Thoracic aorta (tissue), 2 donors: ENCODE results near the gene ZNF22. TPM values are rescaled to one million over a fixed set of nuclear protein-coding genes. Genes with fewer than 3 reads are reported as not detected.
A peak's percentile ranks its signal among the peaks of the same experiment; 100 is the strongest.

Experiments used
- ATAC-seq: fragments of 150-250 bp; one replicate; pipeline ENCODE4 v1.8.0; 2017; ENCODE audit warnings: low read depth; ENCODE audit not compliant: insufficient number of reproducible peaks, low FRiP score
- DNase-seq: peaks from one replicate; pipeline ENCODE4 v3.0.0-alpha.2; 2020; ENCODE audit warnings: low spot score
- H3K27ac ChIP-seq, 2 donors: fragments of 200-600 bp; sonication (generic); 1 replicate in 1 of 2; 2 replicates in 1 of 2; pipeline ENCODE4 v1.5.1; 2016; ENCODE audit warnings: mild to moderate bottlenecking in 2 of 2, moderate library complexity in 2 of 2
- H3K27me3 ChIP-seq: fragments of 200-600 bp; sonication (generic); replicated peaks from 2 replicates; pipeline ENCODE4 v1.6.0; 2016; ENCODE audit warnings: mild to moderate bottlenecking; ENCODE audit not compliant: insufficient read depth
- H3K36me3 ChIP-seq: fragments of 200-600 bp; sonication (generic); one replicate; pipeline ENCODE4 v1.5.1; 2016
- H3K4me1 ChIP-seq, 2 donors: fragments of 200-600 bp; sonication (generic); 1 replicate in 1 of 2; 2 replicates in 1 of 2; pipeline versions ENCODE4 v1.5.1 to v1.6.0; 2016; ENCODE audit warnings: low read depth in 2 of 2, mild to moderate bottlenecking in 1 of 2; ENCODE audit not compliant: control insufficient read depth in 1 of 2
- H3K4me3 ChIP-seq: fragments of 200-600 bp; sonication (generic); 2 replicates; pipeline ENCODE4 v1.5.1; 2016; ENCODE audit warnings: mild to moderate bottlenecking
- H3K9me3 ChIP-seq: fragments of 200-600 bp; sonication (generic); 2 replicates; pipeline ENCODE4 v1.5.1; 2016
- CTCF ChIP-seq: fragments of 200-600 bp; sonication (generic); IDR thresholded peaks from one replicate; pipeline ENCODE4 v1.5.1; 2019; ENCODE audit warnings: antibody characterized with exemption
- total RNA-seq, 2 donors: library from RNA; depleted of rRNA; stranded (reverse); fragments of >200 nt; gene quantifications; one replicate each; pipeline versions ENCODE4 v1.1.0 to v1.2.3, GENCODE V29; 2016

ZNF22 gene
- total RNA-seq, 2 donors from 2014 or later = 16.6 to 20.7 TPM

- no peak for DNase-seq
- peaks cover 55 to 84% of the 10 kb centered on the region in 2 donors for H3K4me1 ChIP-seq
- ATAC-seq = peak; percentile 80
- no peaks in the 10 kb centered on the region for H3K27me3 ChIP-seq
- TF ChIP-seq CTCF = no peak
- peak overlapping the region; percentile 87 to 92 for H3K27ac ChIP-seq
- no peaks in the 10 kb centered on the region for H3K36me3 ChIP-seq
- peak overlapping the region; percentile 41 for H3K4me3 ChIP-seq
- no peaks in the 10 kb centered on the region for H3K9me3 ChIP-seq
Observed at GRCh38 chr10:44995914-44996669, 4.6 kb upstream of the ZNF22 start.

GRCh38 chr10:44997105-44997748 lies 3.5 kb upstream of the ZNF22 start:
- no peaks in the 10 kb centered on the region for H3K9me3 ChIP-seq
- peak overlapping the region; percentile 87 to 92 for H3K27ac ChIP-seq
- H3K36me3 ChIP-seq = no peaks in the 10 kb centered on the region
- no peaks in the 10 kb centered on the region for H3K27me3 ChIP-seq
- TF ChIP-seq CTCF = no peak
- H3K4me3 ChIP-seq = peak overlapping the region; percentile 41
- DNase-seq = no peak
- ATAC-seq = no peak
- H3K4me1 ChIP-seq = peaks cover 55 to 78% of the 10 kb centered on the region in 2 donors

GRCh38 chr10:44998146-44998631 lies 2.5 kb upstream of the ZNF22 start:
- Histone ChIP-seq H3K4me3 (no peak overlapping the region), H3K4me1 (peaks cover 50 to 74% of the 10 kb centered on the region in 2 donors), H3K36me3 (no peaks in the 10 kb centered on the region), H3K27ac (peak overlapping the region; percentile 87 to 92), H3K27me3 (no peaks in the 10 kb centered on the region), H3K9me3 (no peaks in the 10 kb centered on the region)
- ATAC-seq (no peak), DNase-seq (no peak)
- no peak for TF ChIP-seq CTCF

GRCh38 chr10:45000138-45000751 lies 478 bp upstream of the ZNF22 start:
- Histone ChIP-seq H3K27me3 (no peaks in the 10 kb centered on the region), H3K9me3 (no peaks in the 10 kb centered on the region), H3K36me3 (no peaks in the 10 kb centered on the region), H3K27ac (peak overlapping the region; percentile 88), H3K4me1 (peaks cover 31 to 59% of the 10 kb centered on the region in 2 donors), H3K4me3 (peak overlapping the region; percentile 82)
- DNase-seq (no peak), ATAC-seq (no peak)
- no peak for TF ChIP-seq CTCF
